ENCODE results near the gene MSMB.

DNA sequence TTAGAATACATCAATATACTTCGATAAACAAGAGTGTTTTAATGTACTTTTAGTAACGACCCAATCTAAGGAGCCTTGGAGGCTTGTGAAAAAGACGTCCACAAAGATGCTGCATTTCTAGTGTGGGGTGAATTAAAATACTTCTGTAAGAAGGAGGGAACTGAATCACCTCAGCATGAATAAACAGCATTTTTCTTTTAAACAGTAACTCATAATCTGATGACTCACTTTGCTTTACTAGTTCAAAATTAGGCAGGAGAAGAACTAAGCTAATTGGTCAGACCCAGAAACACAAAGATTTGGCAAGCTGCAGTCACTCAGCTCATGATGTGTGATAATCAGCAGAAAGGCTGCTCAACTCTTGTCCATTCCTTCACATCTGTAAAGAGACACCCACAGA lies 39.9 kb downstream of the MSMB start:
- no peak for TF ChIP-seq POLR2A (IDR thresholded peaks at IDR 0.05; ENCODE audit: control extremely low read depth in 1 of 2, low read depth in 2 of 2, low read length in 2 of 2)
- TF ChIP-seq, protein P1, sequence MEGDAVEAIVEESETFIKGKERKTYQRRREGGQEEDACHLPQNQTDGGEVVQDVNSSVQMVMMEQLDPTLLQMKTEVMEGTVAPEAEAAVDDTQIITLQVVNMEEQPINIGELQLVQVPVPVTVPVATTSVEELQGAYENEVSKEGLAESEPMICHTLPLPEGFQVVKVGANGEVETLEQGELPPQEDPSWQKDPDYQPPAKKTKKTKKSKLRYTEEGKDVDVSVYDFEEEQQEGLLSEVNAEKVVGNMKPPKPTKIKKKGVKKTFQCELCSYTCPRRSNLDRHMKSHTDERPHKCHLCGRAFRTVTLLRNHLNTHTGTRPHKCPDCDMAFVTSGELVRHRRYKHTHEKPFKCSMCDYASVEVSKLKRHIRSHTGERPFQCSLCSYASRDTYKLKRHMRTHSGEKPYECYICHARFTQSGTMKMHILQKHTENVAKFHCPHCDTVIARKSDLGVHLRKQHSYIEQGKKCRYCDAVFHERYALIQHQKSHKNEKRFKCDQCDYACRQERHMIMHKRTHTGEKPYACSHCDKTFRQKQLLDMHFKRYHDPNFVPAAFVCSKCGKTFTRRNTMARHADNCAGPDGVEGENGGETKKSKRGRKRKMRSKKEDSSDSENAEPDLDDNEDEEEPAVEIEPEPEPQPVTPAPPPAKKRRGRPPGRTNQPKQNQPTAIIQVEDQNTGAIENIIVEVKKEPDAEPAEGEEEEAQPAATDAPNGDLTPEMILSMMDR (IDR thresholded peaks at IDR 0.05; ENCODE audit: control extremely low read depth in 1 of 3, insufficient read depth in 1 of 3, low read depth in 1 of 3, low read length in 3 of 3): no peak
- TF ChIP-seq SP1 (IDR thresholded peaks at IDR 0.05; ENCODE audit: low read depth, low read length): no peak
- TF ChIP-seq, protein P2, sequence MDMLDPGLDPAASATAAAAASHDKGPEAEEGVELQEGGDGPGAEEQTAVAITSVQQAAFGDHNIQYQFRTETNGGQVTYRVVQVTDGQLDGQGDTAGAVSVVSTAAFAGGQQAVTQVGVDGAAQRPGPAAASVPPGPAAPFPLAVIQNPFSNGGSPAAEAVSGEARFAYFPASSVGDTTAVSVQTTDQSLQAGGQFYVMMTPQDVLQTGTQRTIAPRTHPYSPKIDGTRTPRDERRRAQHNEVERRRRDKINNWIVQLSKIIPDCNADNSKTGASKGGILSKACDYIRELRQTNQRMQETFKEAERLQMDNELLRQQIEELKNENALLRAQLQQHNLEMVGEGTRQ (IDR thresholded peaks at IDR 0.05; ENCODE audit: low read length): no peak
- TF ChIP-seq EP300 (IDR thresholded peaks at IDR 0.05; ENCODE audit: borderline replicate concordance in 1 of 2, low read depth in 2 of 2, low read length in 2 of 2): no peak
- TF ChIP-seq NRF1 (IDR thresholded peaks at IDR 0.05; ENCODE audit: low read depth, low read length): no peak
- TF ChIP-seq, protein P3, sequence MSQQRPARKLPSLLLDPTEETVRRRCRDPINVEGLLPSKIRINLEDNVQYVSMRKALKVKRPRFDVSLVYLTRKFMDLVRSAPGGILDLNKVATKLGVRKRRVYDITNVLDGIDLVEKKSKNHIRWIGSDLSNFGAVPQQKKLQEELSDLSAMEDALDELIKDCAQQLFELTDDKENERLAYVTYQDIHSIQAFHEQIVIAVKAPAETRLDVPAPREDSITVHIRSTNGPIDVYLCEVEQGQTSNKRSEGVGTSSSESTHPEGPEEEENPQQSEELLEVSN (IDR thresholded peaks at IDR 0.05): no peak
- no peak for TF ChIP-seq SP2 (IDR thresholded peaks at IDR 0.05; ENCODE audit: low read length)

Measured in H1 (cell line).